ENCODE data around the gene ZDHHC20. TPM values are rescaled to one million over a fixed set of nuclear protein-coding genes. Genes with fewer than 3 reads are reported as not detected.

Gene ZDHHC20
- total RNA-seq, 4 donors from 2014 or later = 14.6 to 29.2 (median 23.1) TPM

- H3K36me3 ChIP-seq = no peaks in the 10 kb centered on the region
- peaks cover 0 to 3% of the 10 kb centered on the region in 2 donors for H3K4me1 ChIP-seq
- intact Hi-C loops (cut with DNase I; ENCODE audit: low total_unique reads) (no loop called here), in situ Hi-C loops (cut with MboI; ENCODE audit: low sequenced_read_pairs in 4 of 4) (no loop called here)
- no peaks in the 10 kb centered on the region for H3K9me3 ChIP-seq
- H3K27ac ChIP-seq = no peak overlapping the region
- TF ChIP-seq POLR2A (IDR thresholded peaks at IDR 0.05) = no peak
- TF ChIP-seq, protein P1, sequence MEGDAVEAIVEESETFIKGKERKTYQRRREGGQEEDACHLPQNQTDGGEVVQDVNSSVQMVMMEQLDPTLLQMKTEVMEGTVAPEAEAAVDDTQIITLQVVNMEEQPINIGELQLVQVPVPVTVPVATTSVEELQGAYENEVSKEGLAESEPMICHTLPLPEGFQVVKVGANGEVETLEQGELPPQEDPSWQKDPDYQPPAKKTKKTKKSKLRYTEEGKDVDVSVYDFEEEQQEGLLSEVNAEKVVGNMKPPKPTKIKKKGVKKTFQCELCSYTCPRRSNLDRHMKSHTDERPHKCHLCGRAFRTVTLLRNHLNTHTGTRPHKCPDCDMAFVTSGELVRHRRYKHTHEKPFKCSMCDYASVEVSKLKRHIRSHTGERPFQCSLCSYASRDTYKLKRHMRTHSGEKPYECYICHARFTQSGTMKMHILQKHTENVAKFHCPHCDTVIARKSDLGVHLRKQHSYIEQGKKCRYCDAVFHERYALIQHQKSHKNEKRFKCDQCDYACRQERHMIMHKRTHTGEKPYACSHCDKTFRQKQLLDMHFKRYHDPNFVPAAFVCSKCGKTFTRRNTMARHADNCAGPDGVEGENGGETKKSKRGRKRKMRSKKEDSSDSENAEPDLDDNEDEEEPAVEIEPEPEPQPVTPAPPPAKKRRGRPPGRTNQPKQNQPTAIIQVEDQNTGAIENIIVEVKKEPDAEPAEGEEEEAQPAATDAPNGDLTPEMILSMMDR (IDR thresholded peaks at IDR 0.05 in 4 of 5, conservative IDR thresholded peaks at IDR 0.05 in 1 of 5) = no peak
- ATAC-seq (no peak), DNase-seq (no peak)
- no peak overlapping the region for H3K4me3 ChIP-seq
- peaks cover 0 to 2% (median 0%) of the 10 kb centered on the region in 3 donors for H3K27me3 ChIP-seq
Measured at GRCh38 chr13:21330126-21330861, 128.8 kb downstream of the ZDHHC20 start.

DNA sequence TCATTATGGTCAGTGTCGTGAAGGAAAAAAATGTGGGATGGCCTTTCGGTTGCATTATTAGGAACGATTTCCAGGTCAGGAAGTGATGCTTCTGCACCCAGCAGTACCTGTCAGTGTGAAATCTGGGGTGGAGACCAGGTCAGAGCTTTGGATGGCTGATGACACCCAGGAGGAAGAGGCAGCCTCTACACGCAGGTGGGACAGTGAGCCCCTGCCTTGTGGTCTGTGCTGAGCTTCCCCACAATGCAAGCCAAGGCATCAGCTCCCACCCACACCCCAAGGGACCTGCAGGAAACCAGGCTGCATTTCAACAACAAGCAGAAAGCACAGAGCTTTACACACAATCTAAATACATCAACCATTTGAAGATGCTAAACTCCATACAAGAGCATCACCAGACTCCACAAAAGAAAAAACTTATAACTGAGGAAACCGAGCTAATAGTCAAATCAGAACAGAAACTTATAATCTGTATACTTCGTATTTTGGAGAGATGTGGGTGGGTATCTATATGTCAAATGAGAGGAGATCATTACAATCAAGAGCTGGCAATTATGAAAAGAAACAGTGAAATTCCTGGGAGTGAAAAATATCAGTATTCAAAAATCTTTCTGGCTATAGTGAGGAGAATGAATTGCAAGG lies 130.1 kb downstream of the ZDHHC20 start:
- no peak overlapping the region for H3K4me3 ChIP-seq
- no peak overlapping the region for H3K27ac ChIP-seq
- peaks cover 0 to 3% of the 10 kb centered on the region in 2 donors for H3K4me1 ChIP-seq
- ATAC-seq = no peak
- H3K9me3 ChIP-seq = no peaks in the 10 kb centered on the region
- TF ChIP-seq, protein P1 (IDR thresholded peaks at IDR 0.05 in 4 of 5, conservative IDR thresholded peaks at IDR 0.05 in 1 of 5) = no peak
- no peak for TF ChIP-seq POLR2A (IDR thresholded peaks at IDR 0.05)
- intact Hi-C loops (cut with DNase I; ENCODE audit: low total_unique reads) (no loop called here), in situ Hi-C loops (cut with MboI; ENCODE audit: low sequenced_read_pairs in 4 of 4) (no loop called here)
- DNase-seq = no peak
- no peaks in the 10 kb centered on the region for H3K36me3 ChIP-seq
- H3K27me3 ChIP-seq = peaks cover 0 to 2% (median 0%) of the 10 kb centered on the region in 3 donors

DNA sequence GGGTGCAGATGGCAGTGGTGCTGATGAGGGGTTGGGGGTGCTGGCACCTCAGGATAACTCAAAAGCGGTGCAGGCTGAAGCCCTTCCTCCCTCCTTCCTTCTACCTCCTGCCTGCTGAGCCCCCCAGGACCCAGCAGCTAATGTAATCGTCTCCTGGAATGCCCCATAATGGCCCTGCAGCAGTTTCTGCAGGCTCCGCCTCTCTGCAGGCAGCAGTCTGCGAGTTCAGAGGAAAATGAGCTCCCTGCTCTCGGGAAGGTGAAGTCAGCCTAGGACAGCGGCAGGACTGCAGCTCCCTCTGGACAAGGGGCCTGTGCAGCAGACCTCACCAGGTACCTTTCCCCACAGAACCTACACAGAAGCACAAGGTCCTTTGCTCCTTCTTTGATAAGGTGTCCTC lies 130.9 kb downstream of the ZDHHC20 start:
- in situ Hi-C loops (cut with MboI; ENCODE audit: low sequenced_read_pairs in 4 of 4) (no loop called here), intact Hi-C loops (cut with DNase I; ENCODE audit: low total_unique reads) (no loop called here)
- ATAC-seq (no peak), DNase-seq (no peak)
- H3K4me1 ChIP-seq = peaks cover 0 to 3% of the 10 kb centered on the region in 2 donors
- H3K27ac ChIP-seq = no peak overlapping the region
- no peak overlapping the region for H3K4me3 ChIP-seq
- peaks cover 0 to 2% (median 0%) of the 10 kb centered on the region in 3 donors for H3K27me3 ChIP-seq
- no peaks in the 10 kb centered on the region for H3K36me3 ChIP-seq
- no peak for TF ChIP-seq POLR2A (IDR thresholded peaks at IDR 0.05)
- TF ChIP-seq, protein P1 (IDR thresholded peaks at IDR 0.05 in 4 of 5, conservative IDR thresholded peaks at IDR 0.05 in 1 of 5) = no peak
- H3K9me3 ChIP-seq = no peaks in the 10 kb centered on the region

DNA sequence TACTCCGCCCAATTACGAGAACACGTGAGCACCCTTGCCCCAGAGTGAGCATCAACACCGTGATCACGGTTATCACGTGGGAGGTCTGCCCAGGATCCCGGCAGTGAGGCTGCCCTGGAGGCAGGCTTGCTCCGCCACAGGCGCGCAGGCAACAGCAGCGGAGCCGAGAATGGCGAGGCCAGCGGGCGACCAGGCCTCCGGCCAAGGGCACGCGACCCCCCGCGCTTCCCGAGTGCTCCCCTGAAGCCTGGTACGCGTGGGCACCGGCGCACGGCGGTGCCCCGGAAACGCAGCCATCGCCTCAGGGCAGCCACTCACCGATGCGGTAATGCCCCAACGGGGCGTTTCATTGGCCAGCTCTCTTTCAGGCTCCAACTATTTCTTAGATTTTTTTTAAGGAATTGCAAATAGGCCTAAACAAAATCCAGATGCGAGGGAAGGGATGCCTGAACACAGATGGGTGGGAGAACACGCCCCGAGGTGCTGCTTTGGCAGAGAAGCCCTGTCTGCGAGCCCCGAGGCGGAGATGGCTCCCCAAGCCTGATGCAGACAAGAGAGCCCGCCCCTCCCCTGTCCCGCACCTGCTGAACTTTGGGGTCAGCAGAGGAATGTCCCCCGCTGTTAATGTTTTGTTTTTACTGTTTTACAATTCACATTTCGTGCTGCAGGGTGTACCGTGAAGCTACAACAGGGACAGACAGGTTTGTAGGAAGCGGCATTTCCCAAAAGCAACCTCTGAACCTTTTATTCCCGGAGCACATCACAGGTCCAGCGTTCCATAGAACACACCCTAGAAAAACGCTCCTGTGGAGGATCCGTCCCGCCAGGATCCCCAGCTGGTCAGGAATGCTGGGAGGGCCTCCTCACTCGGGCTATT lies 132.7 kb downstream of the ZDHHC20 start:
- intact Hi-C loops (cut with DNase I; ENCODE audit: low total_unique reads) (no loop called here), in situ Hi-C loops (cut with MboI; ENCODE audit: low sequenced_read_pairs in 4 of 4) (no loop called here)
- Histone ChIP-seq H3K27me3 (peaks cover 0 to 2% (median 0%) of the 10 kb centered on the region in 3 donors), H3K4me1 (peaks cover 0 to 3% of the 10 kb centered on the region in 2 donors), H3K4me3 (peak overlapping the region in 3 of 4 donors; percentile 9 to 44 (median 35)), H3K36me3 (no peaks in the 10 kb centered on the region), H3K9me3 (no peaks in the 10 kb centered on the region), H3K27ac (no peak overlapping the region)
- no peak for ATAC-seq
- no peak for DNase-seq
- no peak for TF ChIP-seq POLR2A (IDR thresholded peaks at IDR 0.05)
- TF ChIP-seq, protein P1 (IDR thresholded peaks at IDR 0.05 in 4 of 5, conservative IDR thresholded peaks at IDR 0.05 in 1 of 5) = no peak
